ENCODE results near the gene MMP8.
"Not testable (repeated sequence)": the region's sequence is repeated elsewhere in the genome, so short reads cannot be mapped to it uniquely, and the experiment has no call there.

The MMP8 gene

GRCh38 chr11:102751673-102752072 is 26.9 kb upstream of the MMP8 start:
- Histone ChIP-seq H3K9me3 (ENCODE audit: control insufficient read depth, low read depth, low read length) (no peaks in the 10 kb centered on the region), H3K27ac (ENCODE audit: low read length) (no peak overlapping the region), H3K4me1 (ENCODE audit: control insufficient read depth, low read depth, low read length) (peaks cover 11% of the 10 kb centered on the region), H3K4me3 (ENCODE audit: low read length) (no peak overlapping the region), H3K36me3 (ENCODE audit: control insufficient read depth, low read depth, low read length) (no peaks in the 10 kb centered on the region), H3K9ac (ENCODE audit: low read length) (no peak overlapping the region), H3K27me3 (ENCODE audit: control insufficient read depth, insufficient read depth, low read length) (no peaks in the 10 kb centered on the region)

GRCh38 chr11:102749101-102749722 is 24.5 kb upstream of the MMP8 start:
- Histone ChIP-seq H3K4me3 (ENCODE audit: low read length) (no peak overlapping the region), H3K27me3 (ENCODE audit: control insufficient read depth, insufficient read depth, low read length) (no peaks in the 10 kb centered on the region), H3K4me1 (ENCODE audit: control insufficient read depth, low read depth, low read length) (peaks cover 11% of the 10 kb centered on the region)

GRCh38 chr11:102746746-102747578 is 22.2 kb upstream of the MMP8 start:
- not testable (repeated sequence) for H3K9ac ChIP-seq (ENCODE audit: low read length); H3K27ac ChIP-seq (ENCODE audit: low read length)
- peak overlapping the region; percentile 22 for H3K4me3 ChIP-seq (ENCODE audit: low read length)

More at GRCh38 chr11:102749101-102749722, 24.5 kb upstream of the MMP8 start:
- no peak overlapping the region for H3K9ac ChIP-seq (ENCODE audit: low read length)
- H3K9me3 ChIP-seq (ENCODE audit: control insufficient read depth, low read depth, low read length), result no peaks in the 10 kb centered on the region
- H3K36me3 ChIP-seq (ENCODE audit: control insufficient read depth, low read depth, low read length), result no peaks in the 10 kb centered on the region
- no peak overlapping the region for H3K27ac ChIP-seq (ENCODE audit: low read length)

GRCh38 chr11:102734650-102735049 is 9.9 kb upstream of the MMP8 start:
- no peak overlapping the region for H3K4me3 ChIP-seq (ENCODE audit: low read length)
- H3K27ac ChIP-seq (ENCODE audit: low read length), result no peak overlapping the region
- H3K27me3 ChIP-seq (ENCODE audit: control insufficient read depth, insufficient read depth, low read length), result no peaks in the 10 kb centered on the region
- no peak overlapping the region for H3K9ac ChIP-seq (ENCODE audit: low read length)
- H3K9me3 ChIP-seq (ENCODE audit: control insufficient read depth, low read depth, low read length), result no peaks in the 10 kb centered on the region
- no peaks in the 10 kb centered on the region for H3K4me1 ChIP-seq (ENCODE audit: control insufficient read depth, low read depth, low read length)
- no peaks in the 10 kb centered on the region for H3K36me3 ChIP-seq (ENCODE audit: control insufficient read depth, low read depth, low read length)

More at GRCh38 chr11:102746746-102747578, 22.2 kb upstream of the MMP8 start:
- not testable (repeated sequence) for H3K9me3 ChIP-seq (ENCODE audit: control insufficient read depth, low read depth, low read length); H3K4me1 ChIP-seq (ENCODE audit: control insufficient read depth, low read depth, low read length); H3K27me3 ChIP-seq (ENCODE audit: control insufficient read depth, insufficient read depth, low read length); H3K36me3 ChIP-seq (ENCODE audit: control insufficient read depth, low read depth, low read length)

GRCh38 chr11:102733232-102733875 is 8.6 kb upstream of the MMP8 start:
- Histone ChIP-seq H3K9ac (ENCODE audit: low read length) (no peak overlapping the region), H3K36me3 (ENCODE audit: control insufficient read depth, low read depth, low read length) (no peaks in the 10 kb centered on the region), H3K27ac (ENCODE audit: low read length) (no peak overlapping the region), H3K9me3 (ENCODE audit: control insufficient read depth, low read depth, low read length) (no peaks in the 10 kb centered on the region), H3K4me1 (ENCODE audit: control insufficient read depth, low read depth, low read length) (no peaks in the 10 kb centered on the region), H3K4me3 (ENCODE audit: low read length) (no peak overlapping the region), H3K27me3 (ENCODE audit: control insufficient read depth, insufficient read depth, low read length) (no peaks in the 10 kb centered on the region)

- not testable (repeated sequence) for H3K36me3 ChIP-seq (ENCODE audit: control insufficient read depth, low read depth, low read length); H3K9ac ChIP-seq (ENCODE audit: low read length); H3K9me3 ChIP-seq (ENCODE audit: control insufficient read depth, low read depth, low read length); H3K27me3 ChIP-seq (ENCODE audit: control insufficient read depth, insufficient read depth, low read length); H3K4me1 ChIP-seq (ENCODE audit: control insufficient read depth, low read depth, low read length); H3K4me3 ChIP-seq (ENCODE audit: low read length); H3K27ac ChIP-seq (ENCODE audit: low read length)
These were observed 6.2 kb upstream of the MMP8 start for GRCh38 chr11:102730944-102731343.

- Histone ChIP-seq H3K4me1 (ENCODE audit: control insufficient read depth, low read depth, low read length) (no peaks in the 10 kb centered on the region), H3K4me3 (ENCODE audit: low read length) (no peak overlapping the region), H3K27me3 (ENCODE audit: control insufficient read depth, insufficient read depth, low read length) (no peaks in the 10 kb centered on the region), H3K36me3 (ENCODE audit: control insufficient read depth, low read depth, low read length) (no peaks in the 10 kb centered on the region), H3K9ac (ENCODE audit: low read length) (no peak overlapping the region), H3K27ac (ENCODE audit: low read length) (no peak overlapping the region), H3K9me3 (ENCODE audit: control insufficient read depth, low read depth, low read length) (no peaks in the 10 kb centered on the region)
These were observed 5.4 kb upstream of the MMP8 start for GRCh38 chr11:102729849-102730815.

GRCh38 chr11:102727890-102728289 is 3.1 kb upstream of the MMP8 start:
- no peaks in the 10 kb centered on the region for H3K9me3 ChIP-seq (ENCODE audit: control insufficient read depth, low read depth, low read length)
- no peak overlapping the region for H3K4me3 ChIP-seq (ENCODE audit: low read length)
- no peaks in the 10 kb centered on the region for H3K4me1 ChIP-seq (ENCODE audit: control insufficient read depth, low read depth, low read length)
- no peaks in the 10 kb centered on the region for H3K36me3 ChIP-seq (ENCODE audit: control insufficient read depth, low read depth, low read length)
- H3K27ac ChIP-seq (ENCODE audit: low read length), result no peak overlapping the region
- no peak overlapping the region for H3K9ac ChIP-seq (ENCODE audit: low read length)
- H3K27me3 ChIP-seq (ENCODE audit: control insufficient read depth, insufficient read depth, low read length), result no peaks in the 10 kb centered on the region

- H3K9me3 ChIP-seq (ENCODE audit: control insufficient read depth, low read depth, low read length), result no peaks in the 10 kb centered on the region
- H3K9ac ChIP-seq (ENCODE audit: low read length), result no peak overlapping the region
- no peak overlapping the region for H3K27ac ChIP-seq (ENCODE audit: low read length)
- H3K4me1 ChIP-seq (ENCODE audit: control insufficient read depth, low read depth, low read length), result no peaks in the 10 kb centered on the region
- H3K4me3 ChIP-seq (ENCODE audit: low read length), result no peak overlapping the region
- H3K27me3 ChIP-seq (ENCODE audit: control insufficient read depth, insufficient read depth, low read length), result no peaks in the 10 kb centered on the region
- H3K36me3 ChIP-seq (ENCODE audit: control insufficient read depth, low read depth, low read length), result no peaks in the 10 kb centered on the region
These were observed 1.9 kb downstream of the MMP8 start for GRCh38 chr11:102722821-102723220.

GRCh38 chr11:102719620-102720277 is 5.0 kb downstream of the MMP8 start:
- no peaks in the 10 kb centered on the region for H3K9me3 ChIP-seq (ENCODE audit: control insufficient read depth, low read depth, low read length)
- H3K9ac ChIP-seq (ENCODE audit: low read length), result no peak overlapping the region
- no peak overlapping the region for H3K4me3 ChIP-seq (ENCODE audit: low read length)
- no peaks in the 10 kb centered on the region for H3K27me3 ChIP-seq (ENCODE audit: control insufficient read depth, insufficient read depth, low read length)
- H3K27ac ChIP-seq (ENCODE audit: low read length), result no peak overlapping the region
- H3K4me1 ChIP-seq (ENCODE audit: control insufficient read depth, low read depth, low read length), result no peaks in the 10 kb centered on the region
- no peaks in the 10 kb centered on the region for H3K36me3 ChIP-seq (ENCODE audit: control insufficient read depth, low read depth, low read length)
